Suprapubic skin (tissue), 4 donors: ENCODE results near the gene CDH22. TPM values are rescaled to one million over a fixed set of nuclear protein-coding genes. Genes with fewer than 3 reads are reported as not detected.
A peak's percentile ranks its signal among the peaks of the same experiment; 100 is the strongest.

Source experiments
- DNase-seq, 2 donors: peaks; one replicate each; pipeline ENCODE4 v3.0.0-alpha.2; 2019; ENCODE audit warnings: low spot score in 2 of 2
- H3K27ac ChIP-seq: fragments of 200-600 bp; sonication (generic); one replicate; pipeline ENCODE4 v1.5.1; 2019
- H3K27me3 ChIP-seq: fragments of 200-600 bp; sonication (generic); one replicate; pipeline ENCODE4 v1.5.1; 2019
- H3K36me3 ChIP-seq: fragments of 200-600 bp; sonication (generic); one replicate; pipeline ENCODE4 v1.5.1; 2019
- H3K4me1 ChIP-seq: fragments of 200-600 bp; sonication (generic); one replicate; pipeline ENCODE4 v1.5.1; 2019
- H3K4me3 ChIP-seq: fragments of 200-600 bp; sonication (generic); one replicate; pipeline ENCODE4 v1.5.1; 2019; ENCODE audit warnings: mild to moderate bottlenecking
- H3K9me3 ChIP-seq: fragments of 200-600 bp; sonication (generic); one replicate; pipeline ENCODE4 v1.5.1; 2019
- EP300 ChIP-seq: sonication (generic); formaldehyde crosslinking; IDR thresholded peaks from one replicate; pipeline ENCODE4 v1.6.1; 2017; ENCODE audit warnings: antibody characterized with exemption
- POLR2A ChIP-seq, 2 donors: fragments of 450-650 bp; IDR thresholded peaks; one replicate each; pipeline ENCODE4 v1.6.1; 2017; ENCODE audit warnings: antibody characterized with exemption in 2 of 2, mild to moderate bottlenecking in 2 of 2, moderate library complexity in 2 of 2
- POLR2AphosphoS5 ChIP-seq, 3 donors: sonication (generic); formaldehyde crosslinking; IDR thresholded peaks; one replicate each; pipeline ENCODE4 v1.6.1; 2017; ENCODE audit warnings: antibody characterized with exemption in 3 of 3
- WGBS: methylation state at CpG from one replicate; pipeline ENCODE4 v1.1.5; 2018; 5-methylcytosine and 5-hydroxymethylcytosine counted together
- total RNA-seq, 4 donors: library from RNA; depleted of rRNA; stranded (reverse); fragments of >200 nt; gene quantifications; one replicate each; pipeline ENCODE4 v1.1.0, GENCODE V29; 2016
- TF ChIP-seq, protein P1 (sequence below), 2 donors: fragments of 200-600 bp in 1 of 2; fragments of 450-650 bp in 1 of 2; sonication (generic) in 1 of 2; IDR thresholded peaks; one replicate each; pipeline ENCODE4 v1.5.1; 2016 to 2019; ENCODE audit warnings: antibody characterized with exemption in 2 of 2, mild to moderate bottlenecking in 1 of 2, moderate library complexity in 1 of 2

The CDH22 gene
- total RNA-seq, 4 donors from 2014 or later, result 2.6 to 5.1 (median 3.3) TPM

DNA sequence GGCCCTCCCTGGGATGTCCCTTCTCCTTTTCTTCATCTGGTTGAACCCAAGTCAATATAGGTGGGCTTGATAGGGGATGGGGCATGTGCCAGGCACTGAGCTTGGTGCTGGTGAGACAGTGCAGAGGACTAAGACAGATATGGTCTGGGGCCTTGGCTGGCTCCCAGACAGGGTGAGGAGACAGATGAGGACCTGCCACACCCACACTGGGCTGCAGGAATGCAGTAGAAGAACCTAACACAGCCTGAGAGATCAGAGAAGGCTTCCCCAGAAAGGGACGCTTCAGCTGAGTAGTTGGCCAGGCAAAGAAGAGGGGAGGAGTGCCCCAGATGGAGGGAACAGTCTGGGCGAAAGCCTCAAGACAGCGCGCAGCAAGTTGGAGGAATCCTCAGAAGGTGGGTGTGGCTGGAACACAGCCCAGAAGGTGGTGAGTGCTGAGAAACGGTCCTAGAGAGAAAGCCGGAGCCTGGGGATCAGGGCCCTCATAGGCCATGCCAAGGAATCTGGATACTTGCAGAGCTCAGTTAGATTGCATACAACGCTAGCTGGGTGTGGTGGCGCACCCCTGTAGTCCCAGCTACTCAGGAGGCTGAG lies 163.8 kb downstream of the CDH22 start:
- no peak for DNase-seq
- Histone ChIP-seq H3K4me3 (no peak overlapping the region), H3K36me3 (no peaks in the 10 kb centered on the region), H3K9me3 (no peaks in the 10 kb centered on the region), H3K27me3 (peaks cover 18% of the 10 kb centered on the region), H3K4me1 (peaks cover 16% of the 10 kb centered on the region), H3K27ac (no peak overlapping the region)
- TF ChIP-seq, protein P1, sequence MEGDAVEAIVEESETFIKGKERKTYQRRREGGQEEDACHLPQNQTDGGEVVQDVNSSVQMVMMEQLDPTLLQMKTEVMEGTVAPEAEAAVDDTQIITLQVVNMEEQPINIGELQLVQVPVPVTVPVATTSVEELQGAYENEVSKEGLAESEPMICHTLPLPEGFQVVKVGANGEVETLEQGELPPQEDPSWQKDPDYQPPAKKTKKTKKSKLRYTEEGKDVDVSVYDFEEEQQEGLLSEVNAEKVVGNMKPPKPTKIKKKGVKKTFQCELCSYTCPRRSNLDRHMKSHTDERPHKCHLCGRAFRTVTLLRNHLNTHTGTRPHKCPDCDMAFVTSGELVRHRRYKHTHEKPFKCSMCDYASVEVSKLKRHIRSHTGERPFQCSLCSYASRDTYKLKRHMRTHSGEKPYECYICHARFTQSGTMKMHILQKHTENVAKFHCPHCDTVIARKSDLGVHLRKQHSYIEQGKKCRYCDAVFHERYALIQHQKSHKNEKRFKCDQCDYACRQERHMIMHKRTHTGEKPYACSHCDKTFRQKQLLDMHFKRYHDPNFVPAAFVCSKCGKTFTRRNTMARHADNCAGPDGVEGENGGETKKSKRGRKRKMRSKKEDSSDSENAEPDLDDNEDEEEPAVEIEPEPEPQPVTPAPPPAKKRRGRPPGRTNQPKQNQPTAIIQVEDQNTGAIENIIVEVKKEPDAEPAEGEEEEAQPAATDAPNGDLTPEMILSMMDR (IDR thresholded peaks at IDR 0.05), result no peak
- no peak for TF ChIP-seq POLR2AphosphoS5 (IDR thresholded peaks at IDR 0.05)
- TF ChIP-seq POLR2A (IDR thresholded peaks at IDR 0.05), result no peak
- TF ChIP-seq EP300, result no peak
- 50% methylated on average over 7 of the region's 8 CpGs for WGBS

DNA sequence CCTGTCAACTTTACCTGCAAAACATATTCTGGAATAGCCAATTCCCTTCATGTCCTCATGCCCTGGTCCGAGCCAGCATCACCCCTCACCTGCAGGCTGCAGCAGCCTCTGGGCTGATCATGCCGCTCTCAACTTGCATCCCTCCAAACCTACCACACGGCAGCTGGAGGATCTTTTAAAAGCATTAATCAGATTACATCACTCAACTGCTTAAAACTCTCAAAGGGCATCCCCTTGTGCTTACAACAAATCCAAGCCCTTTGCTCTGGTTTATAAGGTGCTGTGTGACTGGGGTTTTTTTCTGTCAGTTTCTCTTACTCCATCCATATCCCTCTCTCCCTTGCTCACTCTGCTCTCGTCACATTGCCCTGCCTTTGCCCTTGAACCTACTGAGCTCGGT lies 166.2 kb downstream of the CDH22 start:
- Histone ChIP-seq H3K9me3 (no peaks in the 10 kb centered on the region), H3K27ac (no peak overlapping the region), H3K4me3 (no peak overlapping the region), H3K36me3 (no peaks in the 10 kb centered on the region), H3K27me3 (peaks cover 35% of the 10 kb centered on the region), H3K4me1 (peaks cover 36% of the 10 kb centered on the region)
- TF ChIP-seq POLR2A (IDR thresholded peaks at IDR 0.05) (no peak), POLR2AphosphoS5 (IDR thresholded peaks at IDR 0.05) (no peak), EP300 (no peak)
- TF ChIP-seq, protein P1 (IDR thresholded peaks at IDR 0.05), result no peak
- 37% methylated on average over 5 of the region's 5 CpGs for WGBS
- no peak for DNase-seq

DNA sequence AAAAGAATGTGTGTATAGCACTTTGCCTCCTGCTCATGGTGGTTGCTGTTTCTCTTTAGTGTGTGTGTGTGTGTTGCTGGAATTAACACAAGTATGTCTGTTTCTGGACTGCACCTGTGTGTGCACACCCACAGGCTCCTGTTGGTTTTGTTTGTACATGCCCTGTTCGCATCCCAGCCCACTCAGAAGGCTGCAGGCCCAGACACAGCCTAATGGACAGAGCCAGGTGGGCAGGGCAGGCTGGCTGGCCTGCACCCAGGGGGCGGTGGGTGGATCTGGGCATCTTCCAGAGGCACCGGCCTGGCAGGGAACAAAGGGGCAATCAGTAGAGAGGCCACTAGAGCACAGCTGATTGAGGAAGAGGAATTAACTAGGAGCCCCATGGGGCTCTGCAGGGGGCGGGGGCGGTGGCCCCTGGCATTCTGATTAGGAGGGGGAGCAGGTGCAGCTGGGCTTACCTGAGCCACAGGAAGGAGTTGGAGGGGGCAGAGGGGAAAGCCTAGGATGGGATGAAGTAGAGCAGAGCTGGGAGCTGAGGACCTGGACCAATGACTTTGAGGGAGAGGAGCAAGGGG lies 168.3 kb downstream of the CDH22 start:
- WGBS, result 44% methylated on average over 5 of the region's 5 CpGs
- peaks cover 35% of the 10 kb centered on the region for H3K27me3 ChIP-seq
- no peaks in the 10 kb centered on the region for H3K9me3 ChIP-seq
- DNase-seq, result no peak
- no peak overlapping the region for H3K4me3 ChIP-seq
- TF ChIP-seq, protein P1 (IDR thresholded peaks at IDR 0.05), result no peak
- no peak for TF ChIP-seq EP300
- TF ChIP-seq POLR2A (IDR thresholded peaks at IDR 0.05), result no peak
- TF ChIP-seq POLR2AphosphoS5 (IDR thresholded peaks at IDR 0.05), result no peak
- peaks cover 42% of the 10 kb centered on the region for H3K4me1 ChIP-seq
- H3K27ac ChIP-seq, result no peak overlapping the region
- no peaks in the 10 kb centered on the region for H3K36me3 ChIP-seq

DNA sequence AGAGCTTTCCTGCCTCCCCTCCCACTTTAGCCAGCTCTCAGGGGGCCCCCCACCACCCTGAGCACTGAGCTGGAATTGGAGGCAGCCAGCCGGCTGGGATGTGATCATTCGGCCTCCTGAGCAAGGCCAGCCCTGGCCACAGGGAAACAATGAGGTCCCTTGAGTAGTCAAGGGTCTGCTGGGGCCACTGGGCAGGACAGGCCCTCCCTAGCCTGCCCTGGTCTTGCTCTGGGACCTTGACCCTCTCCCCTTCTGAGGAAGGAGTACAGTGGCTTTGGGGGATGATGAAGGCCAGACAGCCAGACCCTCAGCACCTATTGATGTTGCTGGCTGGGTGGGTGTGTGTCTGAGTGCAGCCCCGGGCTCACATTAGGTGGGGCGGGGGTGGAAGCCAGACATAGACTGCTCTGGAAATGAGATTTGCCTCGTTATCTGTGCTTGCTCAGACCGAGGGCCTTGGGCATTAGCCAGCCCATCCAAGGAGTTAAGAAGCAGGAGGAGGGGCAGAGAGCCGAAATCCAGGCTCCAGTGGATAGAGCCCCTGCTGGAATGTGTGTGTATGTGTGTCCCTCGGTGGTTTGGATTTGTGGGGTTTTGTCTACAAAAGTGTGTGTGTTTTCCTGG lies 168.9 kb downstream of the CDH22 start:
- TF ChIP-seq, protein P1 (IDR thresholded peaks at IDR 0.05), result no peak
- no peak for TF ChIP-seq POLR2A (IDR thresholded peaks at IDR 0.05)
- TF ChIP-seq POLR2AphosphoS5 (IDR thresholded peaks at IDR 0.05), result no peak
- TF ChIP-seq EP300, result no peak
- WGBS, result 24% methylated on average over 5 of the region's 8 CpGs
- Histone ChIP-seq H3K9me3 (no peaks in the 10 kb centered on the region), H3K4me3 (no peak overlapping the region), H3K4me1 (peaks cover 38% of the 10 kb centered on the region), H3K27ac (peak overlapping the region; percentile 44), H3K27me3 (peaks cover 31% of the 10 kb centered on the region), H3K36me3 (no peaks in the 10 kb centered on the region)
- DNase-seq, result no peak

DNA sequence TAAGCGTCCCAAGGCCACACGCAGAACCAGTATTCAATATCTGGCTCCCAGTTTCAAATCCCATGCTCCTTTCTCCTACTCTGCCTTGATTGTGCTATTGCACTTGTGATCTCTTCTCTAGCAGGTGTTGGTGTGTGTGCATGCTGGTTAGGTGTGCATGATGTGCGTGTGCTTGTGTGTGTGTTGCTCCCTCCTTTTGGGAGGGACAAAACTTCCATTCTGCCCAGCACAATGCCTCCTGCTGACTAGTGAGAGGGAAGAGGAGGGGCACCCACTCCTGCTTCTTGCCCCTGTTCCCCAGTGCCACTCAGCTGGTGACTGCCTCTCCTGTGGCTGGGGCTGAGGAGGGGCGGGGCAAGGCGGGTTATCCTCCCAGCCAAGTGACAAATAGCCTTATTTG lies 170.5 kb downstream of the CDH22 start:
- Histone ChIP-seq H3K27me3 (peaks cover 36% of the 10 kb centered on the region), H3K36me3 (no peaks in the 10 kb centered on the region), H3K4me3 (no peak overlapping the region), H3K9me3 (no peaks in the 10 kb centered on the region), H3K27ac (no peak overlapping the region), H3K4me1 (peaks cover 38% of the 10 kb centered on the region)
- DNase-seq, result no peak
- TF ChIP-seq POLR2AphosphoS5 (IDR thresholded peaks at IDR 0.05) (no peak), POLR2A (IDR thresholded peaks at IDR 0.05) (no peak), EP300 (no peak)
- TF ChIP-seq, protein P1 (IDR thresholded peaks at IDR 0.05), result no peak
- 57% methylated on average over 5 of the region's 5 CpGs for WGBS
